Right renal cortex interstitium (tissue), 3 donors: Measurements from ENCODE around the gene PTCH1. TPM values are rescaled to one million over a fixed set of nuclear protein-coding genes. Genes with fewer than 3 reads are reported as not detected.

Source experiments
- DNase-seq, 3 donors: peaks; one replicate each; pipeline ENCODE4 v3.0.0-alpha.2; 2013; ENCODE audit warnings: low read depth in 3 of 3, low spot score in 2 of 3
- polyA plus RNA-seq, 3 donors: library from polyadenylated mRNA; unstranded; fragments of 120-200 nt; gene quantifications; one replicate each; pipeline ENCODE4 v1.2.1, GENCODE V29; 2013; ENCODE audit not compliant: insufficient read length in 3 of 3

The PTCH1 gene
- polyA plus RNA-seq, 3 donors, result 26.0 to 28.3 (median 26.8) TPM

- no peak for DNase-seq
These were observed 103.0 kb downstream of the PTCH1 start for GRCh38 chr9:95413793-95414192.

GRCh38 chr9:95411054-95411892 is 105.5 kb downstream of the PTCH1 start:
- no peak for DNase-seq

- DNase-seq, result no peak
These were observed 106.9 kb downstream of the PTCH1 start for GRCh38 chr9:95409650-95410426.

- DNase-seq, result no peak
These were observed 109.2 kb downstream of the PTCH1 start for GRCh38 chr9:95407524-95407923.

- DNase-seq, result no peak
These were observed 110.7 kb downstream of the PTCH1 start for GRCh38 chr9:95406121-95406520.

GRCh38 chr9:95399261-95399660 is 117.5 kb downstream of the PTCH1 start:
- DNase-seq, result no peak

Other genes with a start within 250 kb of the PTCH1 start
- 10 to 100 TPM; 21.1 to 22.3 (median 22.3) TPM for gene FANCC, start 199.3 kb downstream of the PTCH1 start, polyA plus RNA-seq